ENCODE data around the gene PIGK.

The PIGK gene

GRCh38 chr1:77039111-77039510 lies 180.1 kb downstream of the PIGK start:
- Histone ChIP-seq H3F3A (ENCODE audit: control insufficient read depth, insufficient read depth) (no peaks in the 10 kb centered on the region), H3K36me3 (ENCODE audit: control insufficient read depth, low read length) (no peaks in the 10 kb centered on the region), H3K27ac (ENCODE audit: low read depth, low read length) (no peak overlapping the region), H3K9me2 (replicated peaks; ENCODE audit: control insufficient read depth, low read length) (no peaks in the 10 kb centered on the region), H3K9me3 (ENCODE audit: control insufficient read depth, insufficient read depth, low read length) (no peaks in the 10 kb centered on the region), H3K4me1 (ENCODE audit: control insufficient read depth, low read length) (no peaks in the 10 kb centered on the region), H4K20me1 (ENCODE audit: control insufficient read depth, insufficient read depth, low read depth, low read length) (no peaks in the 10 kb centered on the region), H3K79me2 (ENCODE audit: control insufficient read depth, low read length) (no peaks in the 10 kb centered on the region), H3K27me3 (ENCODE audit: control insufficient read depth, low read length) (no peaks in the 10 kb centered on the region), H3K4me2 (ENCODE audit: low read length) (no peak overlapping the region), H3K4me3 (ENCODE audit: low read length) (no peak overlapping the region)
- TF ChIP-seq CTCF (IDR thresholded peaks at IDR 0.05; ENCODE audit: low read depth, low read length, poor library complexity, severe bottlenecking) (no peak), EZH2phosphoT487 (IDR thresholded peaks at IDR 0.05; ENCODE audit: borderline replicate concordance, low read length) (no peak)
